Measurements from ENCODE around the gene CLDN1. TPM values are rescaled to one million over a fixed set of nuclear protein-coding genes. Genes with fewer than 3 reads are reported as not detected.

CLDN1 gene
- total RNA-seq, 1 experiment from 2014 or later = 1.0 TPM

GRCh38 chr3:190361791-190362190, 39.5 kb upstream of the CLDN1 start:
- Histone ChIP-seq H3K9ac (ENCODE audit: extremely low read depth, insufficient read length, low read length) (no peak overlapping the region), H2AFZ (ENCODE audit: low read length) (no peak overlapping the region), H3K4me2 (ENCODE audit: insufficient read depth, insufficient read length, low read length) (no peak overlapping the region), H4K91ac (ENCODE audit: insufficient read length, low read depth, low read length) (no peak overlapping the region), H3T11ph (ENCODE audit: low read length) (no peak overlapping the region), H2BK120ac (ENCODE audit: low read depth, low read length, poor library complexity, severe bottlenecking) (no peak overlapping the region), H3K4me1 (ENCODE audit: insufficient read depth, low read length) (no peaks in the 10 kb centered on the region; the same call in 1 of the 2 replicates), H2BK5ac (ENCODE audit: insufficient read length, low read length) (no peak overlapping the region), H3K79me1 (ENCODE audit: insufficient read depth, low read depth, low read length, poor library complexity, severe bottlenecking) (no peaks in the 10 kb centered on the region), H3K56ac (ENCODE audit: insufficient read length, low read depth, low read length) (no peak overlapping the region), H3K9me3 (ENCODE audit: control insufficient read depth, low read depth, low read length) (no peaks in the 10 kb centered on the region), H3K4ac (ENCODE audit: low read depth, low read length) (no peak overlapping the region), H4K5ac (ENCODE audit: insufficient read length, low read depth, low read length) (no peak overlapping the region), H3K18ac (ENCODE audit: insufficient read length, low read depth, low read length) (no peak overlapping the region), H4K8ac (replicated peaks; ENCODE audit: insufficient read length, low read depth, low read length) (no peak overlapping the region), H3K14ac (ENCODE audit: insufficient read depth, low read length) (no peak overlapping the region), H2BK20ac (ENCODE audit: low read depth, low read length, poor library complexity, severe bottlenecking) (no peak overlapping the region), H3K23ac (ENCODE audit: insufficient read length, low read depth, low read length) (no peak overlapping the region), H2AK5ac (ENCODE audit: insufficient read length, low read length) (no peak overlapping the region), H2BK12ac (ENCODE audit: insufficient read length, low read depth, low read length) (no peak overlapping the region), H3K27ac (ENCODE audit: insufficient read length, low read depth, low read length) (no peak overlapping the region), H3K27me3 (ENCODE audit: insufficient read depth, low read length) (no peaks in the 10 kb centered on the region), H3K79me2 (ENCODE audit: insufficient read depth, low read length) (no peaks in the 10 kb centered on the region), H3K23me2 (ENCODE audit: insufficient read length, low read depth, low read length, poor library complexity, severe bottlenecking) (no peaks in the 10 kb centered on the region), H4K20me1 (ENCODE audit: control insufficient read depth, insufficient read depth, insufficient read length) (no peaks in the 10 kb centered on the region), H2BK15ac (ENCODE audit: low read depth, low read length) (no peak overlapping the region)
- peaks cover 31 to 34% of the 10 kb centered on the region in 2 experiments for H3K4me1 Mint-ChIP-seq
- no peak for DNase-seq
- WGBS (ENCODE audit: extremely low coverage, insufficient read length, low lambda C conversion rate) = no CpG with 5 or more reads among the region's 1 CpG
- H3K27me3 Mint-ChIP-seq (ENCODE audit: low read depth) = peaks cover 2% of the 10 kb centered on the region; the same call in 1 of the 2 replicates
- no peak for TF ChIP-seq CTCF (conservative IDR thresholded peaks at IDR 0.05)
- H3K36me3 Mint-ChIP-seq (ENCODE audit: insufficient read depth in 1 of 3, low read depth in 3 of 3) = no peaks in the 10 kb centered on the region; a peak in 1 of 7 replicates
- peak overlapping the region in 2 of 3 experiments; percentile 50 to 54; a peak in 3 of 7 replicates for H3K27ac Mint-ChIP-seq
- H3K9me3 Mint-ChIP-seq = peaks cover 0 to 2% of the 10 kb centered on the region in 2 experiments; a peak in 2 of 5 replicates
- no peak overlapping the region for H3K4me3 Mint-ChIP-seq

Measured in H9 (cell line).